GM18873 (cell line): ENCODE measurements around the gene ZNF664.

Source experiments
- ATAC-seq: cut with Tn5 transposase; IDR thresholded peaks from one replicate; pipeline ENCODE4 v1.9.1; 2021; ENCODE audit warnings: mild to moderate bottlenecking, moderate library complexity, moderate number of reproducible peaks; ENCODE audit not compliant: unreplicated experiment, low FRiP score

The ZNF664 gene

GRCh38 chr12:124049451-124050094 lies 76.6 kb downstream of the ZNF664 start:
- ATAC-seq, result no peak

- ATAC-seq, result no peak
Measured at GRCh38 chr12:124053851-124054250, 80.8 kb downstream of the ZNF664 start.

GRCh38 chr12:124055066-124055465 lies 82.1 kb downstream of the ZNF664 start:
- ATAC-seq, result no peak

GRCh38 chr12:124057691-124058090 lies 84.7 kb downstream of the ZNF664 start:
- no peak for ATAC-seq

- ATAC-seq, result no peak
Measured at GRCh38 chr12:124059752-124060151, 86.7 kb downstream of the ZNF664 start.
